Measurements from ENCODE around the gene CCR9. TPM values are rescaled to one million over a fixed set of nuclear protein-coding genes. Genes with fewer than 3 reads are reported as not detected.

CCR9 gene
- total and polyA plus RNA-seq, 2 experiments from 2014 or later = not detected

GRCh38 chr3:45915518-45916231 is 29.3 kb downstream of the CCR9 start:
- H3K27me3 ChIP-seq (ENCODE audit: insufficient read depth) = no peaks in the 10 kb centered on the region
- H3K27ac ChIP-seq (ENCODE audit: low read depth) = no peak overlapping the region
- H3K4me1 ChIP-seq (ENCODE audit: insufficient read depth) = no peaks in the 10 kb centered on the region
- Mint-ChIP-seq H3K36me3 (ENCODE audit: low read depth) (peaks cover 5% of the 10 kb centered on the region; the same call in 2 of the 3 replicates), H3K9me3 (no peaks in the 10 kb centered on the region), H3K27me3 (ENCODE audit: insufficient read depth, low read depth, poor library complexity) (peaks cover 10% of the 10 kb centered on the region), H3K27ac (no peak overlapping the region), H3K4me1 (peaks cover 10% of the 10 kb centered on the region), H3K4me3 (no peak overlapping the region)
- H3K36me3 ChIP-seq (ENCODE audit: insufficient read depth) = no peaks in the 10 kb centered on the region
- no peaks in the 10 kb centered on the region for H3K79me2 ChIP-seq (replicated peaks; ENCODE audit: insufficient read depth)
- H3K4me3 ChIP-seq = no peak overlapping the region
- no peak overlapping the region for H2AFZ ChIP-seq
- H3F3A ChIP-seq (replicated peaks; ENCODE audit: low read depth) = no peaks in the 10 kb centered on the region
- ATAC-seq = peak; percentile 79
- H3K4me2 ChIP-seq = no peak overlapping the region
- H3K9me2 ChIP-seq (ENCODE audit: insufficient read depth) = no peaks in the 10 kb centered on the region
- TF ChIP-seq REST (IDR thresholded peaks at IDR 0.05; ENCODE audit: unreplicated experiment) (no peak), NANOG (IDR thresholded peaks at IDR 0.05; ENCODE audit: borderline replicate concordance) (no peak), POLR2AphosphoS5 (IDR thresholded peaks at IDR 0.05; ENCODE audit: low read depth) (no peak), EZH2phosphoT487 (IDR thresholded peaks at IDR 0.05; ENCODE audit: unreplicated experiment) (no peak), ETS1 (IDR thresholded peaks at IDR 0.05) (no peak), EZH2 (IDR thresholded peaks at IDR 0.05; ENCODE audit: low read depth, unreplicated experiment) (no peak), STAT1 (IDR thresholded peaks at IDR 0.05; ENCODE audit: unreplicated experiment) (no peak)
- H4K20me1 ChIP-seq (replicated peaks; ENCODE audit: insufficient read depth) = no peaks in the 10 kb centered on the region
- no peak for DNase-seq (ENCODE audit: low spot score)

- no peak for TF ChIP-seq POLR2AphosphoS5 (IDR thresholded peaks at IDR 0.05; ENCODE audit: low read depth)
- no peak for TF ChIP-seq JUNB (IDR thresholded peaks at IDR 0.05; ENCODE audit: unreplicated experiment)
- no peaks in the 10 kb centered on the region for H3F3A ChIP-seq (replicated peaks; ENCODE audit: low read depth)
- H2AFZ ChIP-seq = no peak overlapping the region
Measured at GRCh38 chr3:45917146-45917898, 31.0 kb downstream of the CCR9 start.

More at GRCh38 chr3:45917146-45917898, 31.0 kb downstream of the CCR9 start:
- Histone ChIP-seq H4K20me1 (replicated peaks; ENCODE audit: insufficient read depth) (no peaks in the 10 kb centered on the region), H3K79me2 (replicated peaks; ENCODE audit: insufficient read depth) (no peaks in the 10 kb centered on the region), H3K9me2 (ENCODE audit: insufficient read depth) (no peaks in the 10 kb centered on the region), H3K4me2 (no peak overlapping the region), H3K27me3 (ENCODE audit: insufficient read depth) (no peaks in the 10 kb centered on the region), H3K36me3 (ENCODE audit: insufficient read depth) (no peaks in the 10 kb centered on the region), H3K27ac (ENCODE audit: low read depth) (no peak overlapping the region), H3K4me3 (no peak overlapping the region), H3K4me1 (ENCODE audit: insufficient read depth) (no peaks in the 10 kb centered on the region)
- H3K27me3 Mint-ChIP-seq (ENCODE audit: insufficient read depth, low read depth, poor library complexity) = peaks cover 10% of the 10 kb centered on the region
- H3K4me1 Mint-ChIP-seq = peaks cover 10% of the 10 kb centered on the region
- H3K27ac Mint-ChIP-seq = no peak overlapping the region
- no peak for DNase-seq (ENCODE audit: low spot score)
- peaks cover 10% of the 10 kb centered on the region; the same call in 2 of the 3 replicates for H3K36me3 Mint-ChIP-seq (ENCODE audit: low read depth)
- H3K4me3 Mint-ChIP-seq = no peak overlapping the region
- no peak for ATAC-seq
- no peaks in the 10 kb centered on the region for H3K9me3 Mint-ChIP-seq

All from GM23338 (cell line).